ENCODE measurements around the gene FRAT1. TPM values are rescaled to one million over a fixed set of nuclear protein-coding genes. Genes with fewer than 3 reads are reported as not detected.

FRAT1 gene
- total RNA-seq, 4 donors from 2014 or later, result 4.2 to 22.9 (median 5.9) TPM

- ATAC-seq (ENCODE audit: low FRiP score) (no peak), DNase-seq (ENCODE audit: low spot score) (no peak)
- TF ChIP-seq, protein P1, sequence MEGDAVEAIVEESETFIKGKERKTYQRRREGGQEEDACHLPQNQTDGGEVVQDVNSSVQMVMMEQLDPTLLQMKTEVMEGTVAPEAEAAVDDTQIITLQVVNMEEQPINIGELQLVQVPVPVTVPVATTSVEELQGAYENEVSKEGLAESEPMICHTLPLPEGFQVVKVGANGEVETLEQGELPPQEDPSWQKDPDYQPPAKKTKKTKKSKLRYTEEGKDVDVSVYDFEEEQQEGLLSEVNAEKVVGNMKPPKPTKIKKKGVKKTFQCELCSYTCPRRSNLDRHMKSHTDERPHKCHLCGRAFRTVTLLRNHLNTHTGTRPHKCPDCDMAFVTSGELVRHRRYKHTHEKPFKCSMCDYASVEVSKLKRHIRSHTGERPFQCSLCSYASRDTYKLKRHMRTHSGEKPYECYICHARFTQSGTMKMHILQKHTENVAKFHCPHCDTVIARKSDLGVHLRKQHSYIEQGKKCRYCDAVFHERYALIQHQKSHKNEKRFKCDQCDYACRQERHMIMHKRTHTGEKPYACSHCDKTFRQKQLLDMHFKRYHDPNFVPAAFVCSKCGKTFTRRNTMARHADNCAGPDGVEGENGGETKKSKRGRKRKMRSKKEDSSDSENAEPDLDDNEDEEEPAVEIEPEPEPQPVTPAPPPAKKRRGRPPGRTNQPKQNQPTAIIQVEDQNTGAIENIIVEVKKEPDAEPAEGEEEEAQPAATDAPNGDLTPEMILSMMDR (IDR thresholded peaks at IDR 0.05), result no peak
Observed at GRCh38 chr10:97349752-97350513, 30.9 kb downstream of the FRAT1 start.

GRCh38 chr10:97353945-97354344 is 34.9 kb downstream of the FRAT1 start:
- ATAC-seq (ENCODE audit: low FRiP score) (no peak), DNase-seq (ENCODE audit: low spot score) (no peak)
- TF ChIP-seq, protein P1 (IDR thresholded peaks at IDR 0.05), result no peak

GRCh38 chr10:97355571-97355975 is 36.5 kb downstream of the FRAT1 start:
- DNase-seq (ENCODE audit: low spot score) (no peak), ATAC-seq (ENCODE audit: low FRiP score) (no peak)
- TF ChIP-seq, protein P1 (IDR thresholded peaks at IDR 0.05), result peak in 1 of 3 donors; percentile 23

GRCh38 chr10:97356318-97356914 is 37.3 kb downstream of the FRAT1 start:
- no peak for DNase-seq (ENCODE audit: low spot score)
- TF ChIP-seq, protein P1 (IDR thresholded peaks at IDR 0.05), result no peak
- ATAC-seq (ENCODE audit: low FRiP score), result no peak

GRCh38 chr10:97356918-97357317 is 37.8 kb downstream of the FRAT1 start:
- no peak for DNase-seq (ENCODE audit: low spot score)
- ATAC-seq (ENCODE audit: low FRiP score), result no peak
- TF ChIP-seq, protein P1 (IDR thresholded peaks at IDR 0.05), result no peak

DNA sequence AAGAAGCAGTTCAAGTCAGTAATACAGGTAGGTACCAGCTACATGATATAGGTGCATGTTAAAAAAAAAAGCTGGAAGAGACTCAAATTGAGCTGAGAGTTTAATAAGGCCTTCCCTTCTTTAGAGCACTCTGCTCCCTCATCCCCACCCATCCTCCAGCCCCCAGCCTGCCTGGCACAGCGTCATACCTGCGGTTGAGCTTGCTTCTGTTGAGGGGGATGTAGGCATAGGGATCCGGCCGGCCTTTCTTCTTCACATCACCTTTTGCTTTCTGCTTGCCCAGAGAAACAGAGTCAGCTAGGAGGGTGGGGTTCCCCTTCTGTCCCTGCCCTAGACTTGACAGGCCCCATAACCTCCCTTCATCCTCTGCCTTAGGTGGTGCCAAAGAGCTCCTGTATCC is 39.3 kb downstream of the FRAT1 start:
- no peak for ATAC-seq (ENCODE audit: low FRiP score)
- TF ChIP-seq, protein P1 (IDR thresholded peaks at IDR 0.05), result no peak
- DNase-seq (ENCODE audit: low spot score), result no peak

- ATAC-seq (ENCODE audit: low FRiP score), result no peak
- no peak for DNase-seq (ENCODE audit: low spot score)
- TF ChIP-seq, protein P1 (IDR thresholded peaks at IDR 0.05), result no peak
Observed at GRCh38 chr10:97358781-97359180, 39.7 kb downstream of the FRAT1 start.

Data from omental fat pad (tissue), 4 donors.